ENCODE results near the gene EYS.
"Not testable (repeated sequence)": the region's sequence is repeated elsewhere in the genome, so short reads cannot be mapped to it uniquely, and the experiment has no call there.

EYS gene

GRCh38 chr6:65064844-65065243 is 642.2 kb downstream of the EYS start:
- DNase-seq = no peak

GRCh38 chr6:65059568-65059967 is 647.5 kb downstream of the EYS start:
- no peak for DNase-seq

GRCh38 chr6:65055545-65055944 is 651.5 kb downstream of the EYS start:
- no peak for DNase-seq

- DNase-seq = no peak
These were observed 654.4 kb downstream of the EYS start for GRCh38 chr6:65052626-65053025.

GRCh38 chr6:65045801-65046200 is 661.2 kb downstream of the EYS start:
- DNase-seq = no peak

- DNase-seq = no peak
These were observed 693.0 kb downstream of the EYS start for GRCh38 chr6:65014006-65014405.

GRCh38 chr6:65006788-65007187 is 700.2 kb downstream of the EYS start:
- DNase-seq = no peak

- no peak for DNase-seq
These were observed 702.7 kb downstream of the EYS start for GRCh38 chr6:65004283-65004682.

- not testable (repeated sequence) for DNase-seq
These were observed 704.1 kb downstream of the EYS start for GRCh38 chr6:65002882-65003281.

- DNase-seq = no peak
These were observed 706.2 kb downstream of the EYS start for GRCh38 chr6:65000815-65001214.

- DNase-seq = no peak
These were observed 708.8 kb downstream of the EYS start for GRCh38 chr6:64998204-64998603.

GRCh38 chr6:64996301-64996700 is 710.7 kb downstream of the EYS start:
- DNase-seq = no peak

- DNase-seq = no peak
These were observed 716.2 kb downstream of the EYS start for GRCh38 chr6:64990652-64991304.

- DNase-seq = no peak
These were observed 718.9 kb downstream of the EYS start for GRCh38 chr6:64988148-64988547.

- no peak for DNase-seq
These were observed 720.0 kb downstream of the EYS start for GRCh38 chr6:64987066-64987465.

- DNase-seq = no peak
These were observed 721.3 kb downstream of the EYS start for GRCh38 chr6:64985726-64986125.

- DNase-seq = no peak
These were observed 722.1 kb downstream of the EYS start for GRCh38 chr6:64984948-64985347.

GRCh38 chr6:64983089-64983488 is 723.9 kb downstream of the EYS start:
- DNase-seq = no peak

- no peak for DNase-seq
These were observed 733.9 kb downstream of the EYS start for GRCh38 chr6:64973142-64973541.

- DNase-seq = no peak
These were observed 737.9 kb downstream of the EYS start for GRCh38 chr6:64969139-64969538.

GRCh38 chr6:64955435-64955848 is 751.6 kb downstream of the EYS start:
- no peak for DNase-seq

- DNase-seq = no peak
These were observed 757.8 kb downstream of the EYS start for GRCh38 chr6:64949257-64949656.

GRCh38 chr6:64948261-64948660 is 758.8 kb downstream of the EYS start:
- no peak for DNase-seq

GRCh38 chr6:64945450-64945849 is 761.6 kb downstream of the EYS start:
- no peak for DNase-seq

GRCh38 chr6:64932486-64932885 is 774.5 kb downstream of the EYS start:
- DNase-seq = no peak

- no peak for DNase-seq
These were observed 776.3 kb downstream of the EYS start for GRCh38 chr6:64930681-64931080.
